GM21576 (cell line): ENCODE measurements around the gene SGCA.
A peak's percentile ranks its signal among the peaks of the same experiment; 100 is the strongest.

Experiments
- ATAC-seq: cut with Tn5 transposase; IDR thresholded peaks from one replicate; pipeline ENCODE4 v1.9.1; 2021; ENCODE audit warnings: mild to moderate bottlenecking, moderate library complexity; ENCODE audit not compliant: unreplicated experiment

The SGCA gene

DNA sequence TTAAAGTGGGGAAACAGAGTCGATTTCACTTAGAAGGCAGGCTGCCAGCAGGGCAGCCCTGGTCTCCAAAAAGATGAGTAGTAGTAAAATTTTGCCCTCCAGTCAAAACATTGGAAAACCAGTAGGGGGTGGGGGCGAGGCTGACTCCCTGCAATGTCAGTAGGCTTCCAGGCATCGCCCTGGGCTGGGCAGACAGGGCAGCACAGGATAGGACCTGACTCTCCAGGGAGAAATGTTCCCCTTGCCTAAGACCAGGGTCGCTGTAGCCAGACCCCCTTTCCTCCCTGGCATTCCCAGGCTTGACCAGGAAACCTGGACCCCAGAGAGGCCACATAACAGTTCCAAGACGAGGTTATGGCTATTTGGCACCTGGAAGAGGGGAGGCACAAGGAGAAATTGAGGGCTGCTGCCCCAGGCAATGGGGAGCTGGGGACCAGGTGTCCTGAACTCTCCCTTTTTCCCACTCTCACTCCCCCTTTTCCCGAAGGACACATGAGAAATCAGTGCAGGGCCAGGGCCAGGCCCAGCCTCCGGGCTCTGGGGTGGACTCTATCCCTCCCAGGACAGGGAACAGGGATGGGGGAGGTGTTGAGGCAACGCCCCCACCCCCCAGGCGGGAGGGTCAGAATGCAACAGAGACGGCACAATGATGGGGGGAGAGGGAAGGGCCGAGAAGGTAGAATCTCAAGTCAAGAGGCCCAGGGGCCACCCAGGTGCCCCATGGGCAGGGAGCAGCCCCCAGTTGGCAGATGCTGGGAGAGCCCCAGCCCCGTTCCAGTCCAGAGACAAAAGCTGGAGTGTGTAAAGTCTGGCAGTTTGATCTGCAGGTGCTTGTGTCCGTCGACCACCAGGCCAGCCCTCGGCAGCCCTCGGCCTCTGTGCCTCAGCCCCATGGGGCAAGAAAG is 31.3 kb upstream of the SGCA start:
- ATAC-seq = no peak

DNA sequence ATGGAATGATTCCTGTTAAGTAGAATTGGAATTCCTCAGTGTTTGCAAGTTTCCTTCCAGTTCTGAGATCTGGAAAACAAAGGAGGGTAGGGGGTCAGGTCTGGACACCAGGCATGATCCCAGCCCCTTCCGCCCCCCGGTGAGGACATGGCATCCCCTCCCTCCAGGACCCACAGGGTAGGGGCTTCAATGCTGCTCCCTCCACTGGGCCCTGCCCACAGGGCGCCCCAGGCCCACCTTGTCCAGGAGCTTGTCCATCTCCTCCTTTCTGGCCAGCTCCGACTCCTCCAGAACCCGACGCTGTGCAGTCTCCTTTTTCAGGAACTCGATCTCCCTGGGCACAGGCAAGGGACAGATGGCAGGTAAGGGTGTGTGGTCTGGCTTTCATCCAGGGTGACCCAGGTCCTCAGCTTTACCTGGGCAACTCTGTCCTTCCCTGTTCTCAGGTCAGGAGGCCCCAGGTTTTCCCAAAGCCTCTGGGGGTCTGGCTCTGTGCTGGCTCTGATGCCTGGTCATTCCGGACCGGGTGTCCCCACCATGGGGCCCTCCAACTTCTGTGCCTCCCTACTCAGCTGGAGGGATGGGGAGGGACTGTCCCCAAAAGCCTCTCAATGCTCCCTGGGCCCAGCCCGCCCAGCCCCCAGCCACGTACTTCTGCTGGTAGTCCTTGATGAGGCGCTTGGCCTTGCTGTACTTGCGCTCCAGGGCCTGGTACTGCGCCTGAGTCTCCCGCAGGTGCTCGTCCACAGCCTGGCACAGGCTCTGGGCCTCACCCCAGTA is 30.3 kb upstream of the SGCA start:
- ATAC-seq = no peak

GRCh38 chr17:50136096-50136687 is 29.6 kb upstream of the SGCA start:
- no peak for ATAC-seq

GRCh38 chr17:50137042-50137441 is 28.8 kb upstream of the SGCA start:
- no peak for ATAC-seq

DNA sequence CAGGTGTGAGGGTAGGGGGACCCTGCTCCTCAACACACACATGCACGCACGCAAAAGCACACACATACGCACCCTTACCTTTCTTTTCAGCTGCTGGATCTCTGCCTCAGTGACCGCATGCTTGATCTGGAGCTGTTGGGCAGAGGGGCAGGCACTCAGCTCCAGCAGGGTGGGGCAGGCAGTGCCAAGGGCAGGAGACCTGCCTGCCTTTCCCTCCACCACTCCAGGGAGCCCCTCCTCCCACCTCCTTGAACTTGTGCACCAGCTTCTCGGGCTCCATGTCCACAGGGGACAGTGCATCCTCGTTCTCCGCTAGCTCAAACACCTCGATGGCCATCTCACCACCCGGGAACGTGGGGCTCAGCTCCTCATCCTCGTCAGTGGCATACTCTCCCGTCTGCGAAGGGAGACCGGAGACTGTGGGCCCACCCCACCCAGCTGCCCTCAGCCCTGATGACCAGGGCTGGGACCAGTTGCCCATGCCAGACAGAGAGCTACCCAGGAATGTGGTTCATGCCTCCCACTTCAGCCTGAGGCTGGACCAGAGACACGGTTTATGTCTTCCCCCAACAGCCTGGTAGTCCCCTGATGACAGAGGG is 26.5 kb upstream of the SGCA start:
- no peak for ATAC-seq

DNA sequence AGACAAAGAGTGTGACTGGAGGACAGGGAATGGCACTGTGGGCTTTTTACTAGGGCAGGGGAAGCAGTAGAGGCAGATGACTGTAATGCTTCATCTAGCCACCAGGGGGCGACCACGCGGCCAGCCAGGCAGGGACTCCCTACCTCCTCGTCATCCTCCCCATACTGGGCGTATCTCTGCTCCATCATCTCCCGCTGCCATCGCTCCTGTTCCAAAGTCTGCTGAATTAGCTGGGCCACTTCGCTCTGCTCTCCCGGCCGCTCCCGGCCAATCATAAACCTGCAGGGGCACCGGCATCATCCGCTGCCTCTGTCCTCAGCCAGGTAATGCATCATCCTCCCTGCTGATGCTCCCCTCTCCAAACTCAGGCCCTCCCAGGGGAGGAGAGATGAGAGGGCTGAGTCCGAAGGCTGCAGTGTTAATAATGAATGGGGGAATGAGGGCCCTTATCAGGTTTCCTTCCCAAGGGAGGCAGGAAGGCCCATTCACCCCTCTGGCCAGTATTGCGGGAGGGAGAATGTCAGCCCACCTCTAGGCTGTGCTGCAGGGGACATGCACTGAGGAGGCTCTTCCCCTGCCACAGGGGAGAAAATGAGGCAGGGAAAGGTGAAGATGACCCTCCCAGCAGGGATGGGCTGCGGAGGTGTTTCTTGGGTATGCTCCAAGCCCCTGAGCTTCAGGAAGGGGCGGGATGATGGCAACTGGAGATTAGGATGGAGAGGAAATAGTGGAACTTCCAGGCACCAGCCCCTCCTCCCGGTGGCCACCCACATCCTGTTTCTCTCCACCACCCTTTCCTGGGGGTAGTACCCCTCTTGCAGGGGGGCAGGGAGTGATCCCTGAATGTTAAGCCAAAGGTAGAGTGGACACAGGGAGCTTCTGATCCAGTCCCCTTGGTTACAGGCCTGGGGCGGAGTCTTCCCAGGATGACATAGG is 25.6 kb upstream of the SGCA start:
- peak; percentile 49 for ATAC-seq

DNA sequence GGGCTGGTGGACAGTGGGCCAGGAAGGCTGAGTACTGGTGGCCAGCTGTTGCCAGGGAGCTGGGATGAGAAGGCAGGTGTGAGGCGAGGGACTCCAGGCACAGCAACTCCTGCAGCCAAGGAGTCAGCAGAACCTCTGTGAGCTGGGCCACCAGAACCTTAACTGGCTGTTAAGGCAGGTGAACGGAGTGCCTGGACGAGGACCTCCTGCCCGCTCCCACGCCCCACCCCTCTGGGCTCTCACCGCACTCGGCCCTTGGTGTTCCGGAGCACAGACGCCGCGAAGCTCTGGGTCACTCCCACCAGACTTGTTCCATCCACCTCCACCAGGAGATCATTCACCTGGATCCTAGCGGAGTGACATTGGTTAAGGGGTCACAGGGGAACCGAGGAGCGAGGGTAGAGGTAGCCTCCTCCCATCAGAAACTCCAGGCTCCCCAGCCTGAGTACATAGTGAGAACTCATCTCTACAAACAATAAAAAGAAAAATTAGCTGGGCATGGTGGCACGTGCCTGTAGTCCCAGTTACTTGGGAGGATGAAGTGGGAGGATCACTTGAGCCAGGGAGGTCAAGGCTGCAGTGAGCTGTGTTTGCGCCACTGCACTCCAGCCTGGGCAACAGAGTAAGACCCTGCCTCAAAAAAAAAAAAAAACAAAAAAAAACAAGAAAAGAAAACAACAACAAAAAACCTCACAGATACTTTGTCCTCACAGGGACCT is 24.6 kb upstream of the SGCA start:
- no peak for ATAC-seq

DNA sequence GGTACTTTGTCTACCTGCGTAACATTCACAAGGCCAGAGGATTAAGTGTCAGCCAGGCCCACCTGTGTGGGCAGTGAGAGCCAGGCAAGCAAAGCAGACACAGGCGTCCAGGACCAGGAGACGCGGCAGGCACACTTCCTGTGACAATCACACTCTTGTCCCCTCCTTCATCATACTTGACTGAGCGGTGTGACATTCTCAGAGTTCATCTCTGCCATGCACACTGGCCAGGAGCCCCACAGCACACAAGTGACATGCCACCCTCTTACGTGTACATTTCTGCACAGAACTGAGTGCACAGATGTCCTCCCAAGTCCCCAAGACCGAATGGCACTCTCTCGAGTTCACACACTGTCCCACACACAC is 24.1 kb upstream of the SGCA start:
- ATAC-seq = no peak

DNA sequence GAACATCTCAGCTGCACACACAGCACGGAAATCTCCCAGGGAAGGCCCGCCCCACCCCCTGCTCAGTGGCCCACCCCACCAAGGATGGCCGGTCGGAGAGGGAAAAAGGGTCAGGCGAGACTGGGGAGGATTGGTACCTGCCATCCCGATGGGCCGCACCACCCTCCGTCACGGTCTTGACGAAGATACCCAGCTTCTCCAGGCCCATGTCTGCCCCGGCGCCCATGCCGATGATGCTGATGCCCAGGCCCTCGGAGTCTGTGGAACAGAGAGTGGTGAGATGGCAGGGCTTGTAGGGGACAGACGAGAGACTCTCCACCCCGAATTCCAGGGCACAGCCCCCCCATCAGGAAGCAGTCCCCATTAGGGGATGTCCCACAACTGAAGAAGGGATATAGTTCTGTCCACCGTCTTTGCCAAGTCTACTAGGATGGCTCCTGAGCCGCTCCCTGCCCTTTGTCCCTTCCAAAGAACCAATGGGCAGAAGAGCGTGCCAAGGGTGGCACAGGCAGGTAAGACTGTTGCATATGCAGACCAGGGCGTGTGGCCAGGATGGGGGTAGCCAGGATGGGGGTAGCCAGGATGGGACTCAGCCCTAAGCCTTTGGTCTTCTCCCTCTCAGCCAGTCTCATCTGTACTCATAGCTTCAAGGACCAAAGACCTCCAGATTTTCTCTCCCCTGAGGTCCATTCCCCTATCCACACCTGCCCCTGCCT is 22.2 kb upstream of the SGCA start:
- no peak for ATAC-seq

DNA sequence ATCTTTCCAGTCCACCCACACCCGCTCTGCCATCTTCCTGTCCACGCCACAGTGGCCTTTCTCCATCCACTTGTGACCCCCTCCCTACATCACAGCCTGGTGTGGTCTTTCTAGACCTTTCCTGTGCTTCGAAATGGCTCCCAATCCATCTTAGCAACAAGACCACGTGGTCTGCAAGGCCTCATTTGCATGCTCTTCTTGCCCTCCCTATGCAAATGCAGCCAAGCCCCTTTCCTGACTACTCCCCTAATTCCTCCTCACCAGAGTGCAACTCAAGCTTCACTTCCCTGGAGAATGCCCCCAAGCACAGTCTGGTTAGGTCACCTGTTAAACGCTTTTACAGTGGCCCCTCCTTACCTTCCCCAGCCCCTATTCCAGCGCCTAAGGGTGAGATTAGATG is 21.4 kb upstream of the SGCA start:
- no peak for ATAC-seq

GRCh38 chr17:50144845-50145531 is 20.8 kb upstream of the SGCA start:
- no peak for ATAC-seq

DNA sequence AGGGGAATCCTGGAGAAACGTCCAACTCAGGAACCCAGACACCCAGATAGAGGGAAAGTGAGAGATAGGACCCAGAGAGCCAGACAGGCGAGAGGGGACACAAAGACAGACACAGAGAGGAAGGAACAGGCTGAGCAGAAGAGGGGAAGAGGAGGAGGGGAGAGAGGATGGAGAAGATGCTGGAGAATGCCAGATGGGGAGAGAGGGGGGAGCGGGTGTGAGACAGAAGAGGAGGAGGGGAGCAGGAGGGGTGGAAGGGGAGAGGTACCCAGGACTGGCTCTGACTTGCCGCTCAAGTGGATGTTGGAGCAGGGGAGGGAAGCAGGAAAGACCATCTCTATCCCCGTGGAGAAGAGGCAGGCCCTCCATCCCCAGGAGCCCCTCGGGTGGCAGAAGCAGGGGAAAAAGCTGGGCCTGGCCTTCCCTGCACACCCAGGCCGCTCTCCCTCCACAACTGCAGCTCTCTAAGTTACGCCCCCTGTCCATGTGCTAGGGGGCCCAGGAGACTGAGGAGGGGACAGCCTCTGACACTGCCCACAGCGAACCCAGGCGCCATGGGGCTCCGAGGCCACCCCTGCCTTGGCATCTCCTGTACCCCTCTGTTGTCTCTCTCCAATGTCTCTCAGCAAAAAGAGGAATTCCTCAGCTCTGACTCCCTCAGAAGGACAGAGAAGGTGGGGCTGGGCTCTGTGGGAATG is 20.1 kb upstream of the SGCA start:
- no peak for ATAC-seq

DNA sequence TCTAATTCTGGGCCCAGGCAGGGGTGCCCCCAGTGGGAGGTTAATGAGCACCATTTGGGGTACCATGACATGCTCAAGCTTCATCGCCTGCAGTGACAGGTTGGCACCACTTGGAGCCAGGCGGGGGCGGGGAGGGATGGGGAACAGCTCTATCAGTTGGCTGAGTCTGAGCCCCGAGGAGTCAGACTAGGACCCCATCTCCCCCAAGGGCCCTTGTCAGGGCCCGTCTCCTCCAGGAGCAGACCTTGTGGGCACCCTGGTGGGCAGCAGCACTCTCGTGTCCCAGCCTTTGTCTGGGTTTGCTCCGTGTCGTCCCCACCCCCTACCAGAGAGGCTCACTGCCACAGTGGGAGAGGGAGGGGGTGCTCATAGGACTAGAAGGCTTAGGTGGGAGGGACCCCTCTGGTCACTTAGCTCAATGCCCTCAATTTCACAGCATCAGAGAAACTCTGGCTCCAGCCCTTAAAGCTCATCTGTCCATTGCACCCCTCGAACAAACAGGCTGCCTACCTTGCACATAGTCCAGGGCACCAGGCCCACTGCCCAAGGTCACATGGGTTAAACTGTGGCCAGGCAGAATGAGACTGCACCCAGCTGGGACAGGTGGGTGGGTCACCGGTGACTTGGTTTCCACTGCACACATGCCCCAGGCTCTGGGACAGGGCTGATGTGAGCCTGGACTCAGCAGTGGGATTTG is 19.4 kb upstream of the SGCA start:
- ATAC-seq = no peak

- ATAC-seq = no peak
These were observed 18.7 kb upstream of the SGCA start for GRCh38 chr17:50146927-50147665.

- ATAC-seq = no peak
These were observed 18.0 kb upstream of the SGCA start for GRCh38 chr17:50147841-50148225.

DNA sequence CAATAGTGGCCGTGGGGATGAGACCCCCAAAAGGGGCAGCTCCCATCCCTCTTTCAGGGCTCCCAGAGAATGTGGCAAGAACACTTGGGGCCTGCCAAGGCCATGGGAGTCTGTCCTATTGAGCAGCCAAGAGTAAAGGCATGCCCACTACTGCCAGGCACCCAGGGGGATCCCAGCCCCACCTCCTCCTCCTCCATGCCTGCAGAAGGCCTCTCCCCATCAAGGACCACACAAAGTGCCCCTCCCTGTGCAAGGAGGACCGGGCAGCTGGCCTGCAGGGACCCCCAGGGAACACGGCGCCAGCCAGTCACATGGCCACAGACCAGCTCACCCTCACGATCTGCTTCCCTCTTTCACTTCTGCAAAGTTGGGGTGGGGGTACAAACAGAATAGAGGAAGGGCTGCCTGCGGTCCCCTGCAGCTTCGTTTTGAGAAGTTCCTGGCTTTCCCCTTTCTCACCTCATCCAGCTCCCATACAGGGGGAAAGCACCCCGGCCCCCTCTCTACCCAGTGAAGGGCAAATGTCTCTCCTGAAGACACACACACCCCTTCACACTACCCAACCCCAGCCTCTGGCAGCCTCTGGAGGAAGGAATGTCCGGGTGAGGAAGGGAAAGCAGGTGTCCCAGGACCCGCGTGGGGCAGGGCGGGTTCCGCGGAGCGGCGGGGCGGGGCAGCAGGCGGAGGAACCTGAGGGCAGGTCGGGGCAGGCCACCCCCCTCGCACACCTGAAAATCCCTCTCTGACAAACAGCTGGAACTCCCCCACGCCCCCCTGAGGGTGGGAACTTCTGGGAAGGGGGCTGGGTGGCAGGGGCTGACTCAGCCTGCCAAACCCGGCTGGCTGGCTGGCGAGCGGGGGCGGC is 17.3 kb upstream of the SGCA start:
- peak; percentile 35 for ATAC-seq
